Endometrium (tissue), 2 donors: ENCODE measurements around the gene NPY2R.
A peak's percentile ranks its signal among the peaks of the same experiment; 100 is the strongest.

Experiments used
- FAIRE-seq: peaks from 2 replicates; lab custom pipeline; 2012; peaks lifted over from hg19 to GRCh38; lab: Jason Lieb, UNC
- donor health status: control.
- donor health status: control.

NPY2R gene, protein sequence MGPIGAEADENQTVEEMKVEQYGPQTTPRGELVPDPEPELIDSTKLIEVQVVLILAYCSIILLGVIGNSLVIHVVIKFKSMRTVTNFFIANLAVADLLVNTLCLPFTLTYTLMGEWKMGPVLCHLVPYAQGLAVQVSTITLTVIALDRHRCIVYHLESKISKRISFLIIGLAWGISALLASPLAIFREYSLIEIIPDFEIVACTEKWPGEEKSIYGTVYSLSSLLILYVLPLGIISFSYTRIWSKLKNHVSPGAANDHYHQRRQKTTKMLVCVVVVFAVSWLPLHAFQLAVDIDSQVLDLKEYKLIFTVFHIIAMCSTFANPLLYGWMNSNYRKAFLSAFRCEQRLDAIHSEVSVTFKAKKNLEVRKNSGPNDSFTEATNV

DNA sequence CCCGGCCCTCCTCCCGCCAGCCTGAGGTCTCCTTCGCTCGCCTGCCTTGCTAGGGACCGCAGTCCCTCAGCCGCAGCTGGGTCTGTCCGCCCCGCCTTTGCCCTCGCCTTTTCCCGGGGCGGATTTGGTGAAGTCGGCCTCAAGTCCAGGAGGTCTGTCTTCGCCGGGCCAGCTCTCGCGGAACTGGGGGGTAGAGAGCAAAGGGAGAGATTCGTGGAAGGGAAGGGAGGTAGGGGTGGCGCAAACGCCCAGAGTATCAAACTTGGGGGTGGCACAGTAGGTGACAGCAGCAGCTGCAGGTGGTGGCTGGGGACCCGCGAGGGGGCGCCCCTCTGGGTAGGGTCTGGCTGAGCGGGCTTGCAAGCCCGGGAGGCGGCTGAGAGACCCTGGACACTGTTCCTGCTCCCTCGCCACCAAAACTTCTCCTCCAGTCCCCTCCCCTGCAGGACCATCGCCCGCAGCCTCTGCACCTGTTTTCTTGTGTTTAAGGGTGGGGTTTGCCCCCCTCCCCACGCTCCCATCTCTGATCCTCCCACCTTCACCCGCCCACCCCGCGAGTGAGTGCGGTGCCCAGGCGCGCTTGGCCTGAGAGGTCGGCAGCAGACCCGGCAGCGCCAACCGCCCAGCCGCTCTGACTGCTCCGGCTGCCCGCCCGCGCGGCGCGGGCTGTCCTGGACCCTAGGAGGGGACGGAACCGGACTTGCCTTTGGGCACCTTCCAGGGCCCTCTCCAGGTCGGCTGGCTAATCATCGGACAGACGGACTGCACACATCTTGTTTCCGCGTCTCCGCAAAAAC is at the start of gene NPY2R:
TSS of gene NPY2R (plus strand) at position 379 of the 797 bp plus-strand sequence. CDS start 5,304 bp downstream, outside the sequence.
- no peak for FAIRE-seq

DNA sequence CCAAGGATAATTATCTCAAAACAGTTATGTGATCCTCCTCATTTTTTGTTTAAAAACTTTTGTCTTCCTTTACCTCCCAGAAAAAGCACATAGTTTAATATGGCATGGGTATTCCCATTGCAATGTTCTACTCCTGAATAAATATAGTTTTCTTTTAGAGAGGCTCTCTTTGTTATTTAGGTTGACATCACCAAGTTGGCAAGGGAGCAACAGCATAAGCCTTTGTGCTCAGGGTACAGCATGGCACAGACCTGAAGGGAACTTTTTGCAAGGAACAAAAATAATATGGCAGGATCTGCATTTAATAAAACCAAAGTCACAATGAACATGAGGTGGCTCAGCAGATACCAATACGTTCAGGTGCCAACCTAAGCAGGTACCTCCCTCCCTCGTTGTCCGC is 47.1 kb upstream of the NPY2R start:
- FAIRE-seq, result no peak

DNA sequence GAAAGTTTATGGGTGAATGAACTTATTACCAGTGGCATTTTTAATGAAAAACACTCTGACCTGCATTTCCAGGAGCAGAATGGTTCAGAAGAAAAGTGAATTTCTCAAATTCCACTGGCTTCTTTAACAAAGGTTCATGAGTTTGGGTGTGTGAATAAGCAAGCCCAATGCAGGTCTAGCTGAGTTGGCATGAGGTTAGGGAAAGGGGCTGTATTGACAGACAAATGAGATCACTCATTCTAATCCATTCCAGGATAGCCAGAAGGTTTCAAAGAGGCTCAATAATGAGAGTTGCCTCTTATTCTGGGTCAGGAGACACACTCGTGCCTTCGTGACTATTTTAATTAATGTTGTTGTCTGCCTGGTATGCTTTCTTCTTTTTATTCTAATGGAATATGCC is 43.7 kb upstream of the NPY2R start:
- no peak for FAIRE-seq

DNA sequence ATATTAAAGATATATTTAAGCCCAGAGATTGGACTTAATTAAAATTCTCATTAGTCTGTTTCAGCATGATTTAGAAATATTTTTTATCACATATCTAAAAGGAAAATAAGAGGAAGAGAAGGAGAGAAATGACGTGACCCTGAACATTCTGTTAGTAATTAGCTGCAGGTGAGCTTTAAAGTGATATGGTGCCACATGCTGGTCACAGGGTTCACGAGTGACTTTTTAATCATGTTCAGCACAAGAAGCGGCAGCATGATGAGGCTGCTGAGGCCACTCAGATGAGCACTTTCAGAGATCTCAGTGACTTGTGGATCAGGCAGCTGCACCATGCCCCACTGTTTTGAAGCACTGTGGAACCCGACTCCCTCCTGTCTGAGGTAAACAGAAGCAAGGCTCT is 37.9 kb upstream of the NPY2R start:
- FAIRE-seq, result no peak

DNA sequence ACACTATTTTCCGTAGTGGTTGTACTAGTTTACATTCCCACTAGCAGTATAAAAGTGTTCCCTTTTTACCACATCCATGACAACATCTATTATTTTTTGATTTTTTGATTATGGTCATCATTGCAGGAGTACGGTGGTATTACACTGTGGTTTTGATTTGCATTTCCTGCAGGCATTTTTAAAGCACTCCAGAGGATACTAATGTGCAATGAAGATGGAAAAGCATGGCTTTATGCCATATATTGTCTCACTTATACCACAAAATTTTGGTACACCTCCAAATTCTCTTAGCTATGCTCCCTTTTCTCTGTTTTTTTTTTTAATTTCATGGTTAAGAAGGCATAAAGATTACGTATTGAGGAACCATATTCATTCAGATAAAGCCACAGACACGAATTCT is 35.1 kb upstream of the NPY2R start:
- no peak for FAIRE-seq

DNA sequence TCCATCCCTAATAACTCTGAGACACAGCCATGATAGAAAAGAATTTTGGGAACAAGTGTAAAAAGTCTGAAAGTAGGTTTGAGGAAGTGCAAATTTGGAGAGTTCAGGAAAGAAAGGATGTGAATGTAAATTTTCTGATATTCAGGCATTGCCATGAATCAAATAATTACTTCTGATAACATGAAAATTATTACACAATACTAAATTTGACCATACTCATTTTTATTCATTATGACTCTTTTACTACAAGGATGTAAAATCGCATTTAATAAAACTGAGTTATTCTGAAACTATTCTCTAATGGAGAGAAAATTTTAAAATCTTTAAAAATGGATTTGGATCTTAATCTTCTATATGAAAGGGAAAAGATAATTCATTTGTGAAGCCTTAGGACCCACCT is 33.8 kb upstream of the NPY2R start:
- FAIRE-seq, result no peak

DNA sequence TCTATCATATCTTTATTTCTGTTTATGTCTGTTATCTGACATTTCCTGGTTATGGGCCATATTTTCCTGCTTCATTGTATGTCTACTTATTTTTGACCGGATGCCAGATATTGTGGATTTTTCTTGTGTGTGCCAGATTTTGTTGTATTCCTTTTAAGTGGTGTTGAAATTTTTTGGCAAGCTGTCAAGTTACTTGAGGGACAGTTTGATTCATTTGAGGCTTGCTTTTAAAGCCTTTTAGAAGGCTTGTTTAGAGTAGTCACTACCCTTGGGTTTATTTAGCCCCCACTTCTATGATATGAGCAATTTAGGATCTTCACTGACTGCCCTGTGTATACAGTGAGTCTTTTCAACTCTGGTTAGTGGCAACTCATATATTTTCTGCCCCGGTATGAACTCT is 29.2 kb upstream of the NPY2R start:
- FAIRE-seq, result no peak

DNA sequence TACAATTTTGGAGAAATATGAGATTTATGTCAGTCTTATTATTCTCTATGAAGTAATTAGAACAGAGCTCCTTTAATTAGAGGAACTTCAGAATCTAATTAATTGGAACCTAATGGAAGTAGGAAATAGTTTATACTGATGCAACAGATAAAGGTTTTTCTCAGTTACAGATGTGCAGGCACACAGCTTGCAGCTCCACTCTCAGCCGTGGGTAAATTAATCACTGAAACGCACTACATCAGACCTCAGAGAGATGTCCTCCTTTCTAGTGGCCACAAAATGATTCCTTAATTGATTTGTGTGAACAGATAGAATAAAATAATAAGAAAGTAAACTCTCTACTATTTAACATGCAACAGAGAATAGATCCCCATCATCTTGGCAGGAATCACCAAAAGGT is 21.5 kb upstream of the NPY2R start:
- FAIRE-seq, result no peak

DNA sequence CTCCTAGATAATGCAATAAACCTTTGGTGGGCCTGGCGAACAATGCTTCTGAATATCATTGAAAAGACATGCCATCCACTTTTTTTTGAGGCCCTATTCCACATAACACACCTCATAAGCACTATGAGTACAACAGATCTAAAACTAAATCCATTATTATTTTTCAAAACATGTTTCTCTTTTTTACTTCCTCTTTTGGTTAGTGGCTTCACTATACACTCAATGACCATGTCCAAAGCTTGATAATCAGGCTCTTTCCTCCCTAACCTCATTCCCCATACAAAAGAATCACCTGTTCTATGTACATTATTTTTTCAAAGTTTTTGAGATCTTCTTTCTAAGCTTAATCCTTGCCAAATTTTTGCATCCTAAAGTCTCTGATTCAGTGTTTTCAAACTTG is 20.4 kb upstream of the NPY2R start:
- FAIRE-seq, result no peak

DNA sequence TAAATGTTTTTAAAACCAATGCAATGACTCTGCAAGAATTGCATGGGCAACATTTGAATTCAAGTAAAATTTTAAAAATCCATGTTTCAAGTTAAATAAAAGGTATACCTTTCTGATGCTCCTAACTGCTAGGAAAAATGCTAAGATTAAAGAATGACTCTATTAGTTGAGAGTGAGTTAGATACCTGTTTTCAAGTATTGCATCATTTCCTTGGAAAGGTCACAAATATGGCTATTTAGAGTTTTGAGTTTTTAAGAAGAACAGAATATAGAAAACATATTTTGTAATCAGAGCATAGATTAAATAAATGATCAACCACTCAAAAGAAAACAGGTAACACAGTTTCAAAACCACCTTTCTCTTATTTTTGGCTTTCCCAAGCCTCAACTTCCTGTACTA is 18.3 kb upstream of the NPY2R start:
- no peak for FAIRE-seq

DNA sequence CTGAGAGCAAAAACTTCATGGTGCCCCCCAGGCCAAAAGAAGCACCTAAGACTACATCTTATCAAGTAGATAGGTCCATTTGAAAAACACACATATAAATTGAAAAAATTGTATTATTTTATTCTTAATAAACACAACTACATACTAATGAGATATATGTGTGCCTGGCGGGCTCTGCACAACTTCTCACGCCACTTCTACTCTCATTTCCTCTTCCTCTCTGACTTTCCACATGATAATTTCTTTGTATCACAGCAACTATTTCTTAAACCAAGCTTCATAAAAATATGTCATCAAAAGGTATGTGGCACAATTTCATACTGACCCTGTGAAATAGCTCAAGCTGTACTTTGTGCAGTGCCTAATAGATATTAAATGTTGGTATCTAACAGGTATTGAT is 10.7 kb upstream of the NPY2R start:
- FAIRE-seq, result no peak

DNA sequence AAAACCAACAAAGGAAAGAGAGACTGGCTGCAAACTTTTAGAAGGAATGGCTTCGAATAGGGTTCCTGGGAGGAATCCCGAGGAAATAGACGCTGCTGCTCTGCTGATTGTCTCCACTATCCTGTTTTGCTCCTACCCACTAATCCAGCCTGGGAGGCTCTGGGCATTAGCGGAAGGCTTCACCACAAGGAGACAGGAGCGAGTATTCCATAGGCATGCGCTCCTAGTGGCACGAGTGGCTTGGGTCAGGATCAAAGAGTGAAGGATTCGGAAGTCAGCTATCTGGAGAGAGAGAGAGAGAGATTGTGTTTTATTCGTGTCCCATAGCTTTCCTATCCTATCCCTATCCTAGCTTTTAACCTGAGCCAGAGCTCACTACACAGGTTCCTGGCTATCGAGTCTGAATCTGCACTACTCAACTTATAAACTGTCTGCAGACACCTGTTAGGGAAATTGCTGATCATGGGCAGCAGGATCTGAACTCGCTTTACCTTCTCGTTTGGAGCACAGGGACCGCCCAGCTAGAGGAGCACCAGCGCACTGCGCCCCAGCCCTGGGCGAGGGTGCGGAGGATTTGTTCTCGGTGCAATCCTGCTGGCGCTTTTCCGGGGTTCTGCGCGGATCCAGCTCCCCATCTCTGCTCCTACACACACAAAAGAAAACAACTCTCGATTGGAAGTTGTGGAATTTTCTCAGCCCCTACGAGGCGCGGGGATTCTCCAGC is 740 bp upstream of the NPY2R start:
- no peak for FAIRE-seq

DNA sequence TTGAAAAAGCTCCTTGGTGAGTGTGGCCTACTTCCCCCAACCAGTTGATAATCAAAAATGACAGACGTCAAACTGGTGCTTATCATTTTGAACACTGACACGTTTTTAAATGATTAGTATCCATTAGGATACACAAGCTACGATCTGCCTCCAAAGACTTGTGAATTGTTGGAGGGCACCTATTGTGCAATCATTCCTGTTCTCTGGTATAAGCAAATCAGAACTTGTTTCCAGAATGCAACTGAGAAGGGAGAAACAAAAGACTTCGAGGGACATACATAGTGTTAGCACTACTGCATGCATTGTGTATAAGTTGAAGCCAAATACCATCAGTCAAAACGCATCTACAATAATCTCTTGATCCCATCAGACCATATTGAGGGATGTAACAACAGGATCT is 11.6 kb downstream of the NPY2R start:
- FAIRE-seq, result no peak

DNA sequence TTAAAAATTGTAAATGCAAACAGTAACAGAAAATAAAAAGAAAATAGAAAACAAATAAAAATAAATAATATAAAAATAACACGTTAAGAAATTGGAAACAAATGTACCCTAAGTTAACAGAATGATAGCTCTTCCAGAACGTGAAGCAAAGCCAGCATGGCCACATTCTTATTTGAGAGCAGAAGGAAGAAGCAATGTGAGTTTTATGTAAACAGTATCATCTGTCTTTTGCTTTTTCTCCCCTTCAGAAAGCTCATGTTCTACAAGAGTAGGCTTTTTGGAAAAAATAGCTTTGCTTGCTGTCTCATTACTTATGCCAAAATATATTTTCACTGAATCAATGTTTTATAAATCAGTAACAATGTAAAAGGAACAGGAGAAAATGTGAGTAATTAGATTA is 18.7 kb downstream of the NPY2R start:
- FAIRE-seq, result peak; percentile 8

DNA sequence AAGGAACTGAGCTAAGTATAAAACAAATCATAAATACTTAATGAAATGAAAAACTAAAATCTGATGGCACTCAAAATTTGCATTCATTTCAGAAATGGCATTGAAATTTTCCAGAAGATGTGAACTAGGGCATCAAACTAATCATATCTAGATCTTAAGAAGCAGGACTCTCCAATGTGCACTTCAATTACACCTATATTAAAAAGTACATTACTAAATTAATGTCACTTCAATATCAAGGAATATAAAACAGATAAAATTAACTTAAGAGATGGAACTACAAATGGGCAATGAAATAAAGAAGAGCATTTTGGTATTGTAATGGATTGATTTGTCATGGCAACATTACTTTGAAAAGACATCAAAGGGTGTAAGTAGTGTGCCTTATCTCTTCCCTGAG is 20.3 kb downstream of the NPY2R start:
- FAIRE-seq, result no peak

DNA sequence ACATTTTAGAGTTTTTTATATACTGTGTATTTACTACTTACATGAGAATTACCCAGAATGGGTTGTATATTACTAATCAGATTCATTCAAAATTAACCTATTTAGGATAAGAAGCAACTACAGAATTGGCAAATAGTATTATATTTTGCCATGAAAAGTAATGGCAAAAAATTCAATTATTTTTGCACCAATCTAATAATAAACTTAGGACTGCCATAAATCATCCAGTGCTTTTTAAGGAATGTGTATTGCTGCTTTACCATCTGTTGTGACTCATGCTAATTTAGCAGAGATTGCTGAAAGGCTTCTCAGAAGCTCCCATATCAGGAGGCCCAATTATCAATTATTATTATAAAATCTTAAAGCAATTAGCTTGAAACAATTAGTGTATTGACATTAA is 24.0 kb downstream of the NPY2R start:
- no peak for FAIRE-seq

DNA sequence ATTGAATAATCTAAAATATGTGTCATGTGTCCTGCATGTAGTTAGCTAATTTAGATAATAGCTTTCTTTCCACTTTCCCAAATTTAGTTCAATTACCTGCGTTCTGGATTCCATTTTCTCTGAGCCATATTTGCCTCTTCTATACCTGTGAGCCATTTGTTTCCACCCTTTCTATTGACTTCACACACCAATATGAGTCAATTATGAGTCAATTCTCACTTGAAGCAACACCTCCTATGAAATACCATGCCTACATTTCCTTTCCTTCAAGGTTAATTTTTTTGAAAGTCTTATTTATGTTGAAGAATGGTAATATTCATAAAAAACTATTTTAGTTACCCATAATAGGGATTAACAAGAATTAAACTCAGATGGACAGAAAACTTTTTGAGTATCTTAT is 25.8 kb downstream of the NPY2R start:
- FAIRE-seq, result no peak

DNA sequence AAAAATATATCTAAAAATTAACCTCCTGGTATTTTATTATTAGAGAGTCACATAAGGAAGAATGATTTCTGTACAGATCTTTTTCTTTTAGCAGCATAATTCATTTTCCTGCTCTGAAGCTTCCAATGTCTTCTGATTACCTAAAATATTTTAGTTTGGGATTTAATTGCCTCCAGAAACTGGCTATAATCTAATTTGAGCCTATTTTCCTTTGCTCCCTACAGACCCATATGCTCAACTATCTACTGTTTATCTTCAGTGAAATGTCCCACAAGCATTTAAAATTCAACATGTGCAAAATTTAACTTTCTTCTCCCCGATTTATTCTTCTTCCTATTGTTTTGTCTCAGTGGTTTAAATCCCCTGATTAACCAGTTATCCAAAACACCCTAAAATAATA is 29.1 kb downstream of the NPY2R start:
- FAIRE-seq, result no peak

DNA sequence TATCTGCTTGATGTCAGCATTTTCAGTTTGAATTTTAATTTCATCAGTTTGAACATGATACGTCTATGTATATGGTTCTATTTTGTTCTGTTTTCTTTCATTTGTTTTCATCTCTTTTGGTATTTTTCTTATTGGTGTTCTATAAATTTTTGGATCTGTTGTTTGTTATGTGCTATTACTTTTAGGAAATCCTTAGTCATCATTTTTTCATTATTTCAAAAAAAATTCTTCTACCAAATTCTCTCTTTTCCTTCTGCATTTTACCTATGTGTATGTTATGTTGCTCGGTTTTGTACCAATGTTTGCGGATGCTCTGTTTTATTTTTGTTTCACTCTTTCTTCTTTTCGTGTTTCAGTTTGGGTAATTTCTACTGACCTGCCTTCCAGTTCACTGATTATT is 32.8 kb downstream of the NPY2R start:
- no peak for FAIRE-seq

DNA sequence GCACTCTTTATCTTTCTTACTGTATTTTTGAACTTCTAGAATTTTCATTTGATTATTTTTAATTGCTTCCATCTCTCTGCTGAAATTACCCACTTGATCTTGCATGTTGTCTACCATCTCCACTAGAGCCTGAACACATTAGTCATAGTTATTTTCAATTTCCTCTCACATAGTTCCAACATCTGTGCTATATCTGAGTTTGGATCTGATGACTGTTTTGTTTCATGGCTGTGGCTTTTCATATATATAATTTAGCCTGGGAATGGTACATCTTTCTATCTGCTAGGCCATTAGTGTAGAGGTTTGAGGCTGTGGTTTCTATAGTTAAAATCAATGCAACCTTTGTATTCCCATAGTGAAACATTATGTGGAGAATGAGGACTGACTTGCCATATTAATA is 33.2 kb downstream of the NPY2R start:
- no peak for FAIRE-seq

DNA sequence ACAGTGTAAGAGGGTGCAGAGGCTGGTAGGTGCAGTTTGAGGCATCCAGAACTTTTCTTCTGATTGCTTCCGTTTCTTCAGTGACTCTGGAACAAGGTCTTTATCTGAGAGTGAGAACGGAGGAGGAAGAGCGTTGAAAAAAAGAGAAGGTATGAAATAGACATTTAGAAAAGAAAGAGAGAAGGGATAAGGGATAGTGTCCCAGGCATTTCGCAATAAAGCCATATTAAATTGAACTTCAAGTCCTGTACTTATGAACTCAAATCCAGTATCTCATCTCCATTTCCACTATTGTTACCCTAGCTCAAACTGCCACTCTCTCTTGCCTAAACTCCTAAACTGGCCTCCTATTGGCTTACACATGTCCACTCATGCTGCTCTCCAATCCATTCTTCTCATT is 36.7 kb downstream of the NPY2R start:
- no peak for FAIRE-seq

DNA sequence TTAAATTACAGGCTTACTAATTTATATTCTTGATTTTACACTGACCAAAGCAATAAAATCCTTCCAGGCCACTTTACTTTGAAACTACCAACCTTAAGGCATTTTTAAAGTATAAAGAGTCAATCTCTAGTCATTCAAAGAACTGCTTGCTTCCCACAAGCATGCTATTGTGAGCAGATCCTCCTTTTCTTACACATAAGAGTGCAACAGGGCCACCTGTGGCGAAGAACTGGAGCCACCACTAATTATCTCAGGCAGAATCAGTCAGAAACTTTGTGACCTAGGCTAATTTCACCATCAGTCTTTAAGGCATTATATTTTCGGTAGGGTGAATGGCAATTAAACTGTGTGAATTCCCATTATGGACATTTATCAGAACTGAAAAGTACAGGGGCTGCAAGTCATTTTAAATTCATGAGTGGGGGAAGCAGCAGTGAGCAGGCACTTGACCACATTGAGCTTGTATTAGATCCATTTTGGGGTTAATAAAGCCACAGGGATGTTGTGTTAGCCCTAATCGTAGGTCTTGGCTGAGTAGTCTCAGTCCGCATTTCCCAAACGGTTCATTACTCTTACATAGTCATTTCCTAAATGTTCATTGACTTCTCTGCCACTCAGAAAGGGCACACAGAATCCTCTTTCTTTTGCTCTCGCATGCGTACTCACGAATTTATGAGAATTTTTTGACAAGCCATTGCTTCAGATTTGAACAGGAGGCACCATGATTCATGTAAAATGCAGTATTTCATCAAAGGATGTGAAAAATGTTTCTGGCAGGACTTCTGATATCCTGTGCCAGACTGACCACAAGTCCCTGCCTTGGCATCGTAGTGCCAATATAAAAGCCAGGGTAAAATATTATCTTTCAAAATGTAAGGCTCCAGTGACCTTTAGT is 39.8 kb downstream of the NPY2R start:
- no peak for FAIRE-seq
